RWPE2 (cell line): ENCODE measurements around the gene SKP1.
A peak's percentile ranks its signal among the peaks of the same experiment; 100 is the strongest.

Experiments
- ATAC-seq: fragments of 200-7000 bp; cut with Tn5 transposase; 3 replicates; pipeline ENCODE4 v1.9.1; 2021; ENCODE audit warnings: low read depth
- DNase-seq: peaks from one replicate; pipeline ENCODE4 v3.0.0-alpha.2; 2020; ENCODE audit warnings: low spot score
- H3K27ac ChIP-seq: fragments of 450-650 bp; 2 replicates; pipeline ENCODE4 v1.5.1; 2017; ENCODE audit warnings: mild to moderate bottlenecking; ENCODE audit not compliant: poor library complexity, severe bottlenecking
- H3K27me3 ChIP-seq: fragments of 250-450 bp; sonication (Bioruptor Pico); 2 replicates; pipeline ENCODE4 v1.5.1; 2021; ENCODE audit warnings: mild to moderate bottlenecking, moderate library complexity; ENCODE audit not compliant: insufficient read depth, poor library complexity, severe bottlenecking
- H3K36me3 ChIP-seq: fragments of 250-450 bp; sonication (Bioruptor Pico); 2 replicates; pipeline ENCODE4 v1.5.1; 2020; ENCODE audit warnings: low read depth, mild to moderate bottlenecking, moderate library complexity
- H3K4me1 ChIP-seq: fragments of 250-450 bp; sonication (Bioruptor Pico); 2 replicates; pipeline ENCODE4 v1.5.1; 2021; ENCODE audit warnings: mild to moderate bottlenecking, moderate library complexity; ENCODE audit not compliant: insufficient read depth, poor library complexity, severe bottlenecking
- H3K4me3 ChIP-seq: fragments of 250-450 bp; sonication (Bioruptor Pico); 2 replicates; pipeline ENCODE4 v1.5.1; 2021; ENCODE audit warnings: mild to moderate bottlenecking, moderate library complexity; ENCODE audit not compliant: severe bottlenecking
- H3K9me3 ChIP-seq: fragments of 250-450 bp; sonication (Bioruptor Pico); 2 replicates; pipeline ENCODE4 v1.5.1; 2021; ENCODE audit warnings: mild to moderate bottlenecking, moderate library complexity; ENCODE audit not compliant: severe bottlenecking
- CTCF ChIP-seq: fragments of 450-650 bp; IDR thresholded peaks from one replicate; pipeline ENCODE4 v1.5.1; 2017; ENCODE audit warnings: mild to moderate bottlenecking, moderate library complexity; ENCODE audit not compliant: poor library complexity, severe bottlenecking

The SKP1 gene

GRCh38 chr5:134101686-134102439 lies 74.9 kb downstream of the SKP1 start:
- H3K4me3 ChIP-seq, result no peak overlapping the region
- no peaks in the 10 kb centered on the region for H3K27me3 ChIP-seq
- peak; percentile 96 for TF ChIP-seq CTCF
- H3K4me1 ChIP-seq, result no peaks in the 10 kb centered on the region
- peak; percentile 75 for ATAC-seq
- no peaks in the 10 kb centered on the region for H3K9me3 ChIP-seq
- H3K36me3 ChIP-seq, result no peaks in the 10 kb centered on the region
- no peak overlapping the region for H3K27ac ChIP-seq
- no peak for DNase-seq

GRCh38 chr5:134100283-134101091 lies 76.3 kb downstream of the SKP1 start:
- TF ChIP-seq CTCF, result no peak
- no peaks in the 10 kb centered on the region for H3K9me3 ChIP-seq
- H3K4me1 ChIP-seq, result no peaks in the 10 kb centered on the region
- H3K27ac ChIP-seq, result no peak overlapping the region
- H3K4me3 ChIP-seq, result no peak overlapping the region
- DNase-seq (no peak), ATAC-seq (peak; percentile 66)
- no peaks in the 10 kb centered on the region for H3K27me3 ChIP-seq
- no peaks in the 10 kb centered on the region for H3K36me3 ChIP-seq

GRCh38 chr5:134099939-134100282 lies 76.8 kb downstream of the SKP1 start:
- DNase-seq (no peak), ATAC-seq (no peak)
- H3K27ac ChIP-seq, result no peak overlapping the region
- no peak for TF ChIP-seq CTCF
- no peaks in the 10 kb centered on the region for H3K27me3 ChIP-seq
- H3K36me3 ChIP-seq, result no peaks in the 10 kb centered on the region
- H3K4me3 ChIP-seq, result no peak overlapping the region
- no peaks in the 10 kb centered on the region for H3K9me3 ChIP-seq
- no peaks in the 10 kb centered on the region for H3K4me1 ChIP-seq

- Histone ChIP-seq H3K27ac (no peak overlapping the region), H3K4me3 (no peak overlapping the region)
- ATAC-seq, result no peak
Observed at GRCh38 chr5:134099288-134099872, 77.4 kb downstream of the SKP1 start.

More at GRCh38 chr5:134099288-134099872, 77.4 kb downstream of the SKP1 start:
- no peak for DNase-seq
- Histone ChIP-seq H3K4me1 (no peaks in the 10 kb centered on the region), H3K9me3 (no peaks in the 10 kb centered on the region), H3K36me3 (no peaks in the 10 kb centered on the region), H3K27me3 (no peaks in the 10 kb centered on the region)
- no peak for TF ChIP-seq CTCF
